ENCODE data around the gene PAFAH1B1.

DNA sequence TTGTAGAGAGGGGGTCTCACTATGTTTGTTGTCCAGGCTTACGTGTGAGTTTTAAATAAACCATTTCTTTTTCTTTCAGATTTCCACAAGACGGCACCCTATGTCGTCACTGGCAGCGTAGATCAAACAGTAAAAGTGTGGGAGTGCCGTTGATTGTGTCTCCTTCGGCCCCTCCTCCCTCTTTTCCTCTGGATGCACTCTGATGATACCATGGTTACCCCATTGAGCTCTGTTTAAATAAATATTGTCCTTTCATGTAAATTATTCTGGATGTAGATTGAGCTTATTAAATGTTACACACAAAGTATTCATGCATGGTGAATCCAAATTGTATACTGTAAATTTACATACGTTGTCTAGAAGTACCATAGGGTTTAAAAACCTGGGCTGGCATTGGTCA, 88.2 kb downstream of the PAFAH1B1 start:
- TF ChIP-seq, protein P1, sequence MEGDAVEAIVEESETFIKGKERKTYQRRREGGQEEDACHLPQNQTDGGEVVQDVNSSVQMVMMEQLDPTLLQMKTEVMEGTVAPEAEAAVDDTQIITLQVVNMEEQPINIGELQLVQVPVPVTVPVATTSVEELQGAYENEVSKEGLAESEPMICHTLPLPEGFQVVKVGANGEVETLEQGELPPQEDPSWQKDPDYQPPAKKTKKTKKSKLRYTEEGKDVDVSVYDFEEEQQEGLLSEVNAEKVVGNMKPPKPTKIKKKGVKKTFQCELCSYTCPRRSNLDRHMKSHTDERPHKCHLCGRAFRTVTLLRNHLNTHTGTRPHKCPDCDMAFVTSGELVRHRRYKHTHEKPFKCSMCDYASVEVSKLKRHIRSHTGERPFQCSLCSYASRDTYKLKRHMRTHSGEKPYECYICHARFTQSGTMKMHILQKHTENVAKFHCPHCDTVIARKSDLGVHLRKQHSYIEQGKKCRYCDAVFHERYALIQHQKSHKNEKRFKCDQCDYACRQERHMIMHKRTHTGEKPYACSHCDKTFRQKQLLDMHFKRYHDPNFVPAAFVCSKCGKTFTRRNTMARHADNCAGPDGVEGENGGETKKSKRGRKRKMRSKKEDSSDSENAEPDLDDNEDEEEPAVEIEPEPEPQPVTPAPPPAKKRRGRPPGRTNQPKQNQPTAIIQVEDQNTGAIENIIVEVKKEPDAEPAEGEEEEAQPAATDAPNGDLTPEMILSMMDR (IDR thresholded peaks at IDR 0.05), result no peak
- TF ChIP-seq EZH2 (IDR thresholded peaks at IDR 0.05; ENCODE audit: borderline replicate concordance, insufficient read depth, low read depth, low read length, poor library complexity, severe bottlenecking), result no peak

Measured in B cell (primary cell).